GM18511 (cell line): ENCODE results near the gene MRPL12.

Experiments used
- ATAC-seq: cut with Tn5 transposase; IDR thresholded peaks from one replicate; pipeline ENCODE4 v1.9.1; 2021; ENCODE audit warnings: mild to moderate bottlenecking, moderate library complexity; ENCODE audit not compliant: unreplicated experiment

Gene MRPL12

DNA sequence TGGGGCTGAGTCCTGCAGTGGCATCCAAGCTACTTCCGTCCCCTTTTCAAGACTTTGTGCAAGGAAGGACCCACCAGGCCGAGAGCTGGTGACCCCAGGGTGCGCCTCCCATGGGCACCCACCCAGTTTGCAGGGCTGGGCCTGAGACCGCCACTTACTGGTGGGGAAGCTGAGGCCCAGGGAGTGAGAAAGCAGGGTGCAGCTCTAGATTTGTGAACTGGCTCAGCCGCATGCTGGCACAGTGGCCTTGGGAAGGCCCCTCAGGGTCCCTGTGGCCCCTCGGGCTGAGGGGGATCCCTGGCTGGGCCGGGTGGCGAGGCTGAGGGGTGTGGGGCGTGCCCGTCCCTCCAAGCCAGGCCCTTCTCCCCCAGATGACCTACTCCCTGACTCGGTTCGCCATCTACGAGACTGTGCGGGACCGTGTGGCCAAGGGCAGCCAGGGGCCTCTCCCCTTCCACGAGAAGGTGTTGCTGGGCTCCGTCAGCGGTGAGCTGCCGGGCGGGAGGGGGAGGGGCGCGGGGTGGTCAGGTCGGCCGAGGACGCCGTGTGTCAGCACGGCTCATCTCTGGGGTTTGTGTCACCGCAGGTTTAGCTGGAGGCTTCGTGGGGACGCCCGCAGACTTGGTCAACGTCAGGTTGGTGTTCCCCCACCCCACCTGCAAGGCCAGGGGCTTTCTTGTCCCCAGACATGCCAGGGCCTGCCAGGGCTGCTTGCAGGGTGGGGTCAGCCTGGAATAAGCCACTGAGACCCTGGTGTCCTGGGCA, 12.1 kb downstream of the MRPL12 start:
- ATAC-seq, result no peak

GRCh38 chr17:81715872-81716673, 12.9 kb downstream of the MRPL12 start:
- ATAC-seq, result no peak

DNA sequence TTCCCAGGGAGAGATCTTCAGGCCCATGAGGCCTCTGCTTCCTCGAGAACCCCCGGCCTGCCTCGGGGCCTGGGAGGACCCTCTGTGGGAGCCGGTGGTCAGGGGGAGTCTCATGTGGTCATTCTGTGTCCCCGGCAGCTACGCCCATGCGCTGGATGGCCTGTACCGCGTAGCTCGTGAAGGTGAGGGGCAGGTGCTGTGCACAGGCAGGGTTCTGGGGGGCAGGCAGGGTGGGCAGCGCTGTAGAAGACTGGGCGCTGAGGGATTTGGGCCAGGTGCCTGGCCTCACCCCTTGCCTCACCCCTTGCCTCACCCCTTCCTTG, 13.5 kb downstream of the MRPL12 start:
- ATAC-seq, result no peak

DNA sequence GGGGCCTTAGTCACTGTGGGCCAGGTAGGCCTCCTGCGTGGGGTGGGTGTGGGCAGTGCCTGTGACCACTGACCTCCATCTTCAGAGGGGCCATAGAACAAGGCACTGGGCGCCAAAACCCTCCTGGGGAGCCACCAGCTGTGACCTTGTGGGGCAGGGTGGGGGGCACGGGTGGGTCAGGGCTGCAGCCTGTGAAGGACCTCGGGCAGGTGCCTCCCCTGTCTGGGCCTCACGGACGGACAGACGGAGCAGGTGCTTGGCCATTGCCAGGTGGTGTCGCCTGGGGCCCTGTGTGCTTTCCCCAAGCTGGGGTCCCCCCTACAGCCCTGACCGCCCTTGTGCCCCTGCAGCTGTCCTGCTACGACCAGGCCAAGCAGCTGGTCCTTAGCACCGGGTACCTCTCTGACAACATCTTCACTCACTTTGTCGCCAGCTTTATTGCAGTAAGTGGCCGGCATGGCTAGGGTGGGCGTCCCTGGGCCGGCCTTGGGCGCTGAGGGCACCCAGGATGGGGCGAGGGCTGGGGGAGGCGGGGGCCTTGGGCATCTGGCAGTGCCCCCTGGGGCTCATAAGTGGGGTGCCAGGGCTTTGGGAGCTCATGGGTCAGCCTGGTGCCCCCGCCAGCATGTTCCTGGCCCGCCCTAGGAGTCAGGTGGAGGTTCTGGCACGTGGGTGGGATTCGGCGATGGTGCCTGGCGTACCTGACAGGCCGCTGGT, 14.0 kb downstream of the MRPL12 start:
- no peak for ATAC-seq

DNA sequence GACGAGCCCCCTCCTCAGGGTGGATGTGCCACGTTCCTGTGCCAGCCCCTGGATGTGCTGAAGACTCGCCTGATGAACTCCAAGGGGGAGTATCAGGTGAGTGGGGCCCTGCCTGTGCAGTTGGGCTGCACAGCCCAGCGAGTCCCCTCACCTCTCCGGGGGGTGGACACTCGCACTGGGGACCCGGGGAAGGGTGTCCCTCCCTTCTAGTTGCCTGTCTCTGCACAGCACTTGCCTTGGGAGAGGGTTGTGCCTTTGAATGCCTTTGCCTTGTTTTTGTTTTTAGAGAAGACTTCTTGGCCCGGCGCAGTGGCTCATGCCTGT, 14.6 kb downstream of the MRPL12 start:
- no peak for ATAC-seq

GRCh38 chr17:81719410-81720266, 16.5 kb downstream of the MRPL12 start:
- ATAC-seq, result no peak

DNA sequence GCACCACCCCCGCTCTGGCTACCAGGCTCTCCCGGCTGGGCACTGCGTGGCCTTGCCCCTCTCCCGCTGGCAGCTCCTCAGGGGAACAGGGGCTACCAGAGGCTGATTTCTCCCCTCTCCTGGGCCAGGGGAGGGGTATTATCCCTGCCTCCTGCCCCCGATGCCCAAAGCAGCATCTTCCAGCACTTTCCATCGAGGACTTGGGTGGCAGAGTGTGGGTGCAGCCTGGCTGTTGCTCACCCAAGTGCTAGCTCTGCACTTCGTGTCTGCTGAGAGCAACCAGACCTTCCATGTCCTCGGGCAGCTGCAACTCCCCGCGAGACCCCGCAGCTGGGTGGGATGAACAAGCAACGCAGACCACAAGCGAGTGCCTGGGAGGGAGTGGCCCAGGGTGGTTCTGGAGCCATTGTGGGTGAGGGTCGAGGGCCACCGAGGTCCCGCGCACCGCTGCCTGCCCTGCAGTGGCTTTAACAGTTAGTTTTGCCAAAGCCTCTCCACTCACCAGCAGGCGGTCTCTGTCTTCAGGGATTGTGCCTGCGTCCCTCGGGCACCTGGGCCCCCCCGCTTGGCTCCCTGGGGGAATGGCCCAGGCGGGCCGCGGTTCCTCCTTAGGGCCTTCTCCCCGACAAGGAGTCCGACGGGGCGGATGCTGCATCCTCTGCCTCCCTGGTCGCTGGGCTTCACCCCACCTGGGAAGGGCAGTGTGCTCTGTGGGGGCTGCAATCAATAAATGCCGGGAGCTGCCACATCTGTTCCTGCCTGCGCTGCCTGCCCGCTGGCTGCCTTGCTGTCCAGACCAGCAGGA, 17.3 kb downstream of the MRPL12 start:
- ATAC-seq, result no peak

DNA sequence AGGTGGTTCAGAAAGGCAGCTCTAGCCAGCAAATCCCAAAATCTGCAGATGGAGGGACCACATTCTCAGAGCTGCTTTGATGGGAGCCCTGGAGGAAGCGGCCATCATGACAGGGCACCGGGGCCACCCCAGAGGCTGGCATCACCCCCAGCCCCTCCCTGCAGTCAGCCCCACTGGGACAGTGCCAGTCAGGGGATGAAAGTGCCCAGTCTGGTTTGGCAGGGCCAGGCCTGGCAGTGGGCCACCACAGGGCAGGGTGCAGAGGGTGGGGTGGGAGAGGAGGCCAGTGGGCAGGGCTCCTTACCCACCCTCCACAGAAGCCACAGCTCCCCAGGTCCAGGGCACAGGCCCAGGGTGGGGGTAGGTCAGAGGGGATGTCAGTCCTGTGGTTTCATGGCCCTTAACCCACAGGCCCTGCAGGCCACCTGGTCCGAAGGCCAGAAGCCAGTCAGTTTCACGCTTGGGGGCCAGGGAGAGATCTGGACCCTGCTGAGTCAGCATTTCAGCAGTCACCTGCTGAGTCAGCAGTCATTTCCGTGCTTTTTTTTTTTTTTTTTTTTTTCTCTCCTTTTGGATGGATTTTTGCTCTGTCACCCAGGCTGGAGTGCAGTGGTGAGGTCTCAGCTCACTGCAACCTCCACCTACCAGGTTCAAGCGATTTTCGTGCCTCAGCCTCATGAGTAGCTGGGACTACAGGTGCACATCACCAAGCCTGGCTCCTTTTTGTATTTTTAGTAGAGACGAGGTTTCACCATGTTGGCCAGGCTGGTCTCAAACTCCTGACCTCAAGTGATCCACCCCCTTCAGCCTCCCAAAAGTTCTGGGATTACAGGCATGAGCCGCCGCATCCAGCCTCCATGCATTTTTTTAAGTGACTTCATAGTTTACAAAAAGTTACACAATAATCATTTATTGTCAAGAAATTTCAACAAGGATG, 19.3 kb downstream of the MRPL12 start:
- ATAC-seq, result no peak

DNA sequence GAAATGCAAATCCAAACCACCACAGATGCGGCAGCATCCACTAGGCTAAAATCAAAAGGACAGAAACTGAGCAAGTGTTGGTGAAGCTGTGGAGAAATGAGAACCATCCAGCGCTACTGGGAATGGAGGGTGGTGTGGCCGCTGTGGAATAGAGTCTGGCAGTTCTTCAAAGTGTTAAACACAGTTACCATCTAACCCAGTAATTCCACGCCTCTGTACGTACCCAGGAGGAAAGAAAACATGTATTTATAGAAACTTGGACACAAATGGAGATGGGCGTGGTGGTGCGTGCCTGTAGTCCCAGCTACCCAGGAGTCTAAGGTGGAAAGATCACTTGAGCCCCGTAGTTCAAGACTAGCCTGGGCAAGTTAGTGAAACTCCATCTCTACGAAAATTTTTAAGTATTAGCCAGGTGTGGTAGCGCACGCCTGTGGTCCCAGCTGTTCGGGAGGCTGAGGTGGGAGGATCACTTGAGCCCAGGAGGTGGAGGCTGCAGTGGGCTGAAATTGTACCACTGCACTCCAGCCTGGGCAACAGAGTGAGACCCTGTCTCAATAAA, 20.6 kb downstream of the MRPL12 start:
- ATAC-seq, result no peak

DNA sequence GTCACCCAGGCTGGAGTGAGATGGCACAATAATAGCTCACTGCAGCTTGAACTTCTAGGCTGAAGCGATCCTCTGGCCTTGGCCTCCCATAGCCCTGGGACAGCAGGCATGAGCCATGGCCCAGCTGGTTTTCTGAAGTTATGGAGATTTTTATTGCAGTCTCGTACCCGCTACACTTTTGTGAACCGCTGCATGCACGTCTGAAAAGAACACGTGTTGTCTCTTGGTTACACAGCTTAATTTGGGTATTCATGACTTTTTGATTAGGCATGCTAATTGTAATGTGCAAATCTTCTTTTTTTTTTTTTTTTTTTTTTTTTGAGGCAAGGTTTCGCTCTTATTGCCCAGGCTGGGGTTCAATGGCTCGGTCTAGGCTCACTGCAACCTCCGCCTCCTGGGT, 22.3 kb downstream of the MRPL12 start:
- no peak for ATAC-seq

GRCh38 chr17:81726004-81726403, 22.8 kb downstream of the MRPL12 start:
- ATAC-seq, result no peak

DNA sequence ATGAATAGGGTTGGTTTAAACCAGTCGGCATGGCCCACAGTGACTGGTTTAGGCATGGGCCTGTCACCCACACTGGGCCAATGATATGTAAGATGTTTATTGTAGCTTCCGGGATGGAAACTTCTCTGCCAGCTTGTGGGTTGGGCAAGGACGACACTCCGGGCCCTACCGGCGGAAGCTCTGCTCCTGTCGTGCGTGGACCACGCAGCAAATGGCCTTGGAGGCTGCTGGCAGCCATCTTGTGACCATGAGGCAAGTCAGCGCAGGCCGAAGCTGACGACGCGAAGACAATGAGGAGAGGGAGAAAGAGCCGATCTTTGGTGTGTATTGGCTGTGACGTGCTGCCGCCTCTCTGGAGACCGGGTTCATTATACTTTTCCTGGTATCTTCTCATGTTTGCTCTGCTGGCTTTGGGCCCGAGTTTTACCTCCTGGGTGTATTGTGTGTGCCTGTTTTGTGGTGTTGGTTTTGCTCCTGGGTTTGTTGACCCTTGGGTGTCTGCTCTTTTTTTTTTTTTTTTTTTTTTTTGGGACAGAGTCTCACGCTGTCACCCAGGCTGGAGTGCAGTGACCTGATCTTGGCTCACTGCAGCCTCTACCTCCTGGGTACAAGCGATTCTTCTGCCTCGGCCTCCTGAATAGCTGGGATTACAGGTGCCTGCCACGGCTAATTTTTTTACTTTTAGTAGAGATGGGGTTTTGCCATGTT, 24.3 kb downstream of the MRPL12 start:
- no peak for ATAC-seq

DNA sequence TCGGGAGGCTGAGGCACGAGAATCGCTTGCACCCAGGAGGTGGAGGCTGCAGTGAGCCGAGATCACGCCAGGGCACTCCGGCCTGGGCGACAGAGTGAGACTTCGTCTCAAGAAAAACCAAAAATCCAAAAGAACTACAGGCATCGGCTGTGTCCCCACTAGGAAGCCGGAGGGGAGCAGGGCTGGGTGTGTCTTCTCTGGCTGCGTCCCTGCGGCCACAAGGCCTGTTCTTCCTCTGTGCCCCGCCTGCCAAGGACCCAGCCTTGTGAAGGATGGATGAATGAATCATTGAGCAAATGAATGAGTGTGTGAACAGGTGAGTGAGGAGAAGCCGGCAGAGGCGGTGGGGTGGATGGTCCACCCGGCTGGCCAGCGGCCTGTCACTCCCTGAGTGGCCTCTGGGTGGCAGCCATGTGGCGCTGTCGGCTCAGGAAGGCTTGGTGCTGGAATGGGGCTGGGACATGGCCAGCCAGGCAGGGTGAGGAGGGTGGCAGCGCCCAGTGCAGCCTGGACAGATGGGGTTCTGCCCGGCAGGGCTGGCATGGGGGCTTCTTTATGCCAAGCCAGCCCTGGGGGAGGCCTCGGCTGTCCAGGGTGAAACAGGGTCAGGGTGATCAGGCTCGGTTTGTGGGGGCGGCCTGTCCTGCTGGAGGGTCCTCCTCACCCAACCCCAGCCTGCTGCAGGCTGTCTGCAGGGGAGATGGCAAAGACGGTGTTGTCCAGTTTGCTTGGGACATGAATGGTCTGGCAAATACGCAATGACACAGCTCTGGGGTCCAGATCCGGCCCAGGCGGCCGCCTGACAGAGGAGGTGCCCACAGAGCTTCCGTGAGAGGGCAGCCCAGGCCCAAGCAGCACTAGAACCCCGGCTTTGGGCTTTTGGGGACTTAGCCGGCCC, 30.6 kb downstream of the MRPL12 start:
- ATAC-seq, result peak; percentile 54

DNA sequence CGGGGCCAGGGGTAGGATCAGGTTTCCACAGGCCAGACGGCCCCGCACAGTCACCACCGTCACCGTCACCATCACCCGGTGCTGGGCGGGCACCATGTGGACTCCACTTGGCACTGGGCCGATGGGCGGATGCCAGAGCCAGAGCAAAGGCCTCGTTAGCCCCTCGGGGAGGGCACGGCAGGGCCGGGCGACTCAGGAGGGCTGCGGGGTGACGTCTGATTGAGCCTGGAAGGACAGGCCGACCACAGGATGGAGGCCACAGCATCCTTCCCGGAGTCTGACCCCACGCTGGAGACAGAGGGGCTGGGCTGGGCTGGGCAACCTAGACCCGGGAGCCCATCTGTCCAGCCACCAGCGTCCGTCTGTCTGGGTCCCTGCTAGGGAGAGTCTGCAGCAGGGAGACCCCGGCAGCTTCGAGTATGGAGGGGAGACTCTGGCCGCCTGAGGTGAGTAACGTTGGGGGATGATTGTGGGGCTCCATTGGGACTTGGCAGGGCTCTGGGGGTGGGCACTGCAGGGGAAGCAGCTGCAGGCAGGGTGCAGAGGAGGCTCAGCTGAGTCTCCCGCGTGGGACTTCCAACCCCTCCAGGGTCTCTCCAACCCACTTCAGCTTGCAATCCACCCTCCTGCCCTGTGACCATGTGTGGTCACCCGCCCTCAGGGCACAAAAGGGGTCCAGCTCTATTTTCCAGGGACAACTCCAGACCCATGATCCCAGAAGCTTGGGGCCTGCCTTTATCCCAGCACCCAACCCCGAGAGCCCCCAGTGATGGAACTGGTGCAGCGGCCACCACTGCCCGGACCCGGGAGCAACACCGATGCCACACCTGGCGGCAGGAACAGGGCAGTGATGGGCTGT, 31.5 kb downstream of the MRPL12 start:
- no peak for ATAC-seq

DNA sequence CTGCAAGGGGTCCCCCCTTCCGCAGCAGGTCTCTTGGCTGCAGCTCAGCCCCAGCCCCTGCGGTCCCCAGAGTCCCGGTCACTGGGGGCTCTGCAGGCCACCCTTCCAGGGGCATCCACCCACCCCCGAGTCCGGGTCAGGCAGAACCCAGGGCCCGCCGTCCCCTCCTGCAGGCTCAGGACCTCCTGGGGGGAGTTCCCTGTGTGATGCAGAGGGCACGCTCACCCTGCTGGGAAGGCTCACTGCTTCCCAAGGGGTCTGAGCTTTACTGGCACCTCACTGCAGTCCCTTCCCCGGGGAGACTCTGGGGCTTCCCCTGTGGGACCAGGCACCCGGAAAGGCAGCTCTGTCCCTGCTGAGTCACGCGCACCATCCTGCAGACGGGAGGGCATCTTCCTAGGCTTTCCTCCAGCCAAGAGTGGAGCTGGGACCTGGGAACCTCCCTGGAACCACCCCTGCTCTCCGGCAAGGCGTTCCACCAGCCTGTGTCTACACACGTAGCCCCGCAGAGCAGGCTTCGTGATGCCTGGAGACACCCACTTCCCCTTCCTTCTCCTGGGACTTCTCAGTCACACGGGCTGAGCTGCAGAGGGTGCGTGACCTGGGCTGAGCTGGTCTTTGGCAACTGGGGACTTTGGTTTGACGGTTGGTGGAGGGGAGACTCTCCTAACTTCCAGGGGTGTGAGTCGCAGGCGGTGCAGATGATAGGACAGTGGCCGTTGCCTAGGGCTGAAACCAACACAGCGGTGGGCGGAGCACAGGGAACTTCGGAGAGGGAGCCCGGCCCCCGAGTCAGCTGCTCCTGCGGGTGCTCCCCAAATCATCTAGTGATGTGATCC, 32.3 kb downstream of the MRPL12 start:
- no peak for ATAC-seq
